SK-N-SH (cell line): ENCODE data around the gene ZP1.

Experiments used
- CTCF ChIP-seq: fragments of 200-600 bp; sonication (generic); IDR thresholded peaks from 2 replicates; pipeline ENCODE4 v1.6.1; 2017; ENCODE audit warnings: antibody characterized with exemption, mild to moderate bottlenecking, moderate library complexity
- JUND ChIP-seq: IDR thresholded peaks from 2 replicates; pipeline ENCODE4 v1.4.0; 2012
- MAX ChIP-seq: IDR thresholded peaks from 2 replicates; pipeline ENCODE4 v1.4.0; 2012; ENCODE audit warnings: low read depth
- NRF1 ChIP-seq: IDR thresholded peaks from 2 replicates; pipeline ENCODE4 v1.6.1; 2012; ENCODE audit warnings: low read depth, mild to moderate bottlenecking, low read length
- PBX3 ChIP-seq: IDR thresholded peaks from 2 replicates; pipeline ENCODE4; 2012
- POLR2AphosphoS5 ChIP-seq: IDR thresholded peaks from 2 replicates; pipeline ENCODE4 v1.6.1; 2012; ENCODE audit warnings: low read depth, low read length
- RCOR1 ChIP-seq: fragments of 150-350 bp; IDR thresholded peaks from 2 replicates; pipeline ENCODE4 v1.6.1; 2017; ENCODE audit warnings: antibody characterized with exemption, low read length
- REST ChIP-seq: IDR thresholded peaks from 2 replicates; pipeline ENCODE4 v1.6.1; 2012; ENCODE audit warnings: mild to moderate bottlenecking, low read depth, low read length, moderate library complexity
- RFX5 ChIP-seq: IDR thresholded peaks from 2 replicates; pipeline ENCODE4 v1.6.1; 2012; ENCODE audit warnings: mild to moderate bottlenecking, improper control_type of control experiment, low read length
- SIN3A ChIP-seq: IDR thresholded peaks from 2 replicates; pipeline ENCODE4 v1.6.1; 2012; ENCODE audit warnings: low read depth, mild to moderate bottlenecking, low read length, moderate library complexity, borderline replicate concordance
- TAF1 ChIP-seq: IDR thresholded peaks from 2 replicates; pipeline ENCODE4 v1.6.1; 2012; ENCODE audit warnings: low read depth, mild to moderate bottlenecking, low read length, moderate library complexity, borderline replicate concordance
- USF2 ChIP-seq: fragments of 150-350 bp; IDR thresholded peaks from 2 replicates; pipeline ENCODE4 v1.6.1; 2017; ENCODE audit warnings: antibody characterized with exemption, low read length, low read depth, borderline replicate concordance

- TF ChIP-seq SIN3A (no peak), JUND (no peak), MAX (no peak), USF2 (no peak), REST (no peak), PBX3 (no peak), TAF1 (no peak), RCOR1 (no peak), CTCF (no peak), RFX5 (no peak), POLR2AphosphoS5 (no peak), NRF1 (no peak)
Observed at GRCh38 chr11:60869451-60869825, 2.1 kb downstream of the ZP1 start.
